Measurements from ENCODE around the gene DUSP1. TPM values are rescaled to one million over a fixed set of nuclear protein-coding genes. Genes with fewer than 3 reads are reported as not detected.
"Not testable (repeated sequence)": the region's sequence is repeated elsewhere in the genome, so short reads cannot be mapped to it uniquely, and the experiment has no call there.

Gene DUSP1
- total RNA-seq, 1 donor from 2014 or later: 6.4 TPM

GRCh38 chr5:172798422-172799215, 27.6 kb upstream of the DUSP1 start:
- intact Hi-C loops (cut with micrococcal nuclease): no loop called here

GRCh38 chr5:172797771-172798191, 26.8 kb upstream of the DUSP1 start:
- intact Hi-C loops (cut with micrococcal nuclease): no loop called here

- intact Hi-C loops (cut with micrococcal nuclease): no loop called here
Observed at GRCh38 chr5:172796306-172796705, 25.3 kb upstream of the DUSP1 start.

GRCh38 chr5:172795318-172795977, 24.5 kb upstream of the DUSP1 start:
- intact Hi-C loops (cut with micrococcal nuclease): no loop called here

- intact Hi-C loops (cut with micrococcal nuclease): no loop called here
Observed at GRCh38 chr5:172793577-172794488, 22.8 kb upstream of the DUSP1 start.

GRCh38 chr5:172792701-172793570, 21.9 kb upstream of the DUSP1 start:
- intact Hi-C loops (cut with micrococcal nuclease): no loop called here

GRCh38 chr5:172791726-172792445, 20.9 kb upstream of the DUSP1 start:
- intact Hi-C loops (cut with micrococcal nuclease): no loop called here

- intact Hi-C loops (cut with micrococcal nuclease): no loop called here
Observed at GRCh38 chr5:172791286-172791685, 20.3 kb upstream of the DUSP1 start.

GRCh38 chr5:172790496-172790889, 19.5 kb upstream of the DUSP1 start:
- intact Hi-C loops (cut with micrococcal nuclease): no loop called here

GRCh38 chr5:172789687-172790495, 18.9 kb upstream of the DUSP1 start:
- intact Hi-C loops (cut with micrococcal nuclease): no loop called here

GRCh38 chr5:172788771-172789686, 18.0 kb upstream of the DUSP1 start:
- intact Hi-C loops (cut with micrococcal nuclease): no loop called here

- intact Hi-C loops (cut with micrococcal nuclease): not testable (repeated sequence)
Observed at GRCh38 chr5:172787538-172787937, 16.5 kb upstream of the DUSP1 start.

GRCh38 chr5:172786736-172787462, 15.9 kb upstream of the DUSP1 start:
- intact Hi-C loops (cut with micrococcal nuclease): no loop called here

GRCh38 chr5:172785429-172786088, 14.6 kb upstream of the DUSP1 start:
- intact Hi-C loops (cut with micrococcal nuclease): no loop called here

GRCh38 chr5:172784162-172784561, 13.2 kb upstream of the DUSP1 start:
- intact Hi-C loops (cut with micrococcal nuclease): not testable (repeated sequence)

GRCh38 chr5:172783319-172783718, 12.3 kb upstream of the DUSP1 start:
- intact Hi-C loops (cut with micrococcal nuclease): not testable (repeated sequence)

Data from T-helper 2 cell treated with Interferon-gamma antibody and Interleukin-4, amounts not matched to agents 100 ng/mL and 5 ng/mL, for 36 hours (primary cell).